GM12891 (cell line): ENCODE results near the gene WEE2.

Experiments
- PAX5 ChIP-seq: IDR thresholded peaks from 2 replicates; pipeline ENCODE4 v1.6.1; 2011; ENCODE audit warnings: low read length, moderate library complexity, mild to moderate bottlenecking; ENCODE audit not compliant: insufficient read depth, severe bottlenecking
- POLR2A ChIP-seq: IDR thresholded peaks from 2 replicates; pipeline ENCODE4 v1.6.1; 2011; ENCODE audit warnings: low read depth, low read length, control low read depth
- POLR2AphosphoS5 ChIP-seq: IDR thresholded peaks from 2 replicates; pipeline ENCODE4 v1.6.1; 2011; ENCODE audit warnings: low read depth, low read length, control low read depth
- POU2F2 ChIP-seq: IDR thresholded peaks from 2 replicates; pipeline ENCODE4 v1.6.1; 2011; ENCODE audit warnings: low read depth, mild to moderate bottlenecking, control low read depth, low read length, moderate library complexity
- SPI1 ChIP-seq: IDR thresholded peaks from 2 replicates; pipeline ENCODE4 v1.6.1; 2011; ENCODE audit warnings: low read depth, low read length, control low read depth
- TAF1 ChIP-seq: IDR thresholded peaks from 2 replicates; pipeline ENCODE4 v1.6.1; 2011; ENCODE audit warnings: low read depth, low read length, control low read depth

DNA sequence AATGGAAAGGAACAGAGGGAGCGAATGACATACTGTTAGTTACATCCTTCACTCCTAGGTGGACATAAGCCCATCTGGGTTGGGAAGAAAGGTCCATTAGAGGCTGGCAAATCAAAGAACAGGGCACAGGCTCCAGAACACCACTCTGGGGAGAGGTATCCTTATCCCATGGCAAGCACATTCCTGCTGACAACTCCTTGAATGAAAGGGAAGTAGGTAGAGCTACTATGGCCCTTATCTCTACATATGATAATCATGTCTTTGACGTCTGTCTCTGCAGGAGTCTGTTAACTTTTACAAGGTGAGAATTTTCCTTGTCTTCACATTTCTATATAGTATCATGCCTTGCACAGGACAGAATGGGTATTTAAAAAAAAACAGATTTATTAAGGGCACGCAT is 16.6 kb upstream of the WEE2 start:
- TF ChIP-seq POLR2A (no peak), TAF1 (no peak), POLR2AphosphoS5 (no peak), SPI1 (no peak), POU2F2 (no peak), PAX5 (no peak)
